Mesothelial cell of epicardium (in vitro differentiated cells): Measurements from ENCODE around the gene DHX57. TPM values are rescaled to one million over a fixed set of nuclear protein-coding genes. Genes with fewer than 3 reads are reported as not detected.

ENCODE experiments used
- DNase-seq, 2 experiments: peaks; one replicate each; pipeline ENCODE4 v3.0.0; 2021; ENCODE audit warnings: low spot score in 2 of 2; ENCODE audit not compliant: unreplicated experiment in 2 of 2
- H3K27ac Mint-ChIP-seq: 2 replicates; pipeline ENCODE4 v1.8.0; 2021; ENCODE audit warnings: mixed read lengths
- H3K27me3 Mint-ChIP-seq: 2 replicates; pipeline ENCODE4 v1.8.0; 2021; ENCODE audit warnings: low read depth, mixed read lengths
- H3K36me3 Mint-ChIP-seq: 2 replicates; pipeline ENCODE4 v1.8.0; 2021; ENCODE audit warnings: mixed read lengths
- H3K4me1 Mint-ChIP-seq: 2 replicates; pipeline ENCODE4 v1.8.0; 2021; ENCODE audit warnings: mixed read lengths
- H3K4me3 Mint-ChIP-seq: 2 replicates; pipeline ENCODE4 v1.8.0; 2021; ENCODE audit warnings: mild to moderate bottlenecking, moderate library complexity, mixed read lengths
- H3K9me3 Mint-ChIP-seq: 2 replicates; pipeline ENCODE4 v1.8.0; 2021; ENCODE audit warnings: mixed read lengths
- CTCF ChIP-seq: fragments of 200-600 bp; sonication (generic); IDR thresholded peaks from one replicate; pipeline ENCODE4 v1.5.0; 2021; ENCODE audit warnings: antibody characterized with exemption; ENCODE audit not compliant: unreplicated experiment
- total RNA-seq: library from RNA; stranded (reverse); gene quantifications from 3 replicates; pipeline ENCODE4 v1.2.1, GENCODE V29; 2021

Gene DHX57
- total RNA-seq, 1 donor from 2014 or later: 33.7 TPM

GRCh38 chr2:38750011-38750890 is 125.5 kb downstream of the DHX57 start:
- Mint-ChIP-seq H3K27ac (peak overlapping the region; percentile 100), H3K36me3 (peaks cover 33% of the 10 kb centered on the region), H3K27me3 (peaks cover 3% of the 10 kb centered on the region), H3K4me3 (peak overlapping the region; percentile 99), H3K4me1 (peaks cover 47% of the 10 kb centered on the region), H3K9me3 (no peaks in the 10 kb centered on the region)
- no peak for TF ChIP-seq CTCF
- peak in 1 of 2 experiments; percentile 29 for DNase-seq

GRCh38 chr2:38748943-38749804 is 126.6 kb downstream of the DHX57 start:
- DNase-seq: no peak
- Mint-ChIP-seq H3K27ac (peak overlapping the region; percentile 73), H3K9me3 (no peaks in the 10 kb centered on the region), H3K36me3 (peaks cover 42% of the 10 kb centered on the region), H3K27me3 (peaks cover 3% of the 10 kb centered on the region), H3K4me1 (peaks cover 47% of the 10 kb centered on the region), H3K4me3 (peak overlapping the region; percentile 99)
- no peak for TF ChIP-seq CTCF

DNA sequence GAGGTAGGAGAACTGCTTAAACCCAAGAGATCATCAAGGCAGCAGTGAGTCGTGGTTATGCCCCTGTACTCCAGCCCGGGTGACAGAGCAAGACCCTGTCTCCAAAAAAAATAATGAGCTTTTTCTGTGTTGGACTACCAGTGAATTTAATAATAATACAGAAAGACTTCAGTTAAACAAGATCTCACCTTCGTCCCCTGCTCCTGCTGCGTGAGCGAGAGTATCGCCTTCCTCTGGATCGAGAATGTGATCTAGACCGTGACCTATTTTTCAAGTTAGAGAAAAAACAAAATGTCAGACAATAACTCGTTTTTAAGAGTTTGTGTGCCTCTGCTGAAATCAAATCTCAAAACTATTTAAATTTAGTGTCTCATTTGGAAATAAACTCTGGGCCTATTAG is 127.3 kb downstream of the DHX57 start:
- Mint-ChIP-seq H3K36me3 (peaks cover 48% of the 10 kb centered on the region), H3K27me3 (peaks cover 3% of the 10 kb centered on the region), H3K27ac (peak overlapping the region; percentile 77)

GRCh38 chr2:38747819-38748218 is 127.9 kb downstream of the DHX57 start:
- Mint-ChIP-seq H3K9me3 (no peaks in the 10 kb centered on the region), H3K4me3 (peak overlapping the region; percentile 51), H3K27me3 (peaks cover 3% of the 10 kb centered on the region), H3K36me3 (peaks cover 48% of the 10 kb centered on the region), H3K4me1 (peaks cover 47% of the 10 kb centered on the region), H3K27ac (peak overlapping the region; percentile 77)
- no peak for DNase-seq
- TF ChIP-seq CTCF: no peak

More for the DNA sequence above, 127.3 kb downstream of the DHX57 start:
- no peak for DNase-seq
- TF ChIP-seq CTCF: no peak
- Mint-ChIP-seq H3K9me3 (no peaks in the 10 kb centered on the region), H3K4me3 (peak overlapping the region; percentile 51), H3K4me1 (peaks cover 47% of the 10 kb centered on the region)

Other genes with a start within 250 kb of the DHX57 start
- gene GALM, start 209.8 kb downstream of the DHX57 start, total RNA-seq: 17.0 to 18.2 TPM (median 17.6 TPM) in 3 replicates
- gene SRSF7, start 124.6 kb downstream of the DHX57 start, total RNA-seq: 185 to 189 TPM (median 187 TPM) in 3 replicates
- 12.0 to 13.0 TPM (median 12.0 TPM) in 3 replicates for gene GEMIN6, start 97.7 kb downstream of the DHX57 start, total RNA-seq
- 8.0 to 9.2 TPM (median 8.6 TPM) in 3 replicates for gene MORN2, start within 50 bp of the DHX57 start, total RNA-seq
- gene ARHGEF33, start 13.9 kb upstream of the DHX57 start, total RNA-seq: 0.68 to 1.1 TPM (median 0.83 TPM) in 3 replicates
- gene SOS1, start 245.1 kb upstream of the DHX57 start, total RNA-seq: 47.6 to 54.5 TPM (median 53.0 TPM) in 3 replicates